ENCODE measurements around the gene SLC39A5. TPM values are rescaled to one million over a fixed set of nuclear protein-coding genes. Genes with fewer than 3 reads are reported as not detected.
A peak's percentile ranks its signal among the peaks of the same experiment; 100 is the strongest.

Gene SLC39A5
- total and polyA plus RNA-seq, 2 of the 8 experiments (the other 6 are each of a cell fraction or from before 2014, with no cell fraction given) = 0.27 TPM; not detected in 1

DNA sequence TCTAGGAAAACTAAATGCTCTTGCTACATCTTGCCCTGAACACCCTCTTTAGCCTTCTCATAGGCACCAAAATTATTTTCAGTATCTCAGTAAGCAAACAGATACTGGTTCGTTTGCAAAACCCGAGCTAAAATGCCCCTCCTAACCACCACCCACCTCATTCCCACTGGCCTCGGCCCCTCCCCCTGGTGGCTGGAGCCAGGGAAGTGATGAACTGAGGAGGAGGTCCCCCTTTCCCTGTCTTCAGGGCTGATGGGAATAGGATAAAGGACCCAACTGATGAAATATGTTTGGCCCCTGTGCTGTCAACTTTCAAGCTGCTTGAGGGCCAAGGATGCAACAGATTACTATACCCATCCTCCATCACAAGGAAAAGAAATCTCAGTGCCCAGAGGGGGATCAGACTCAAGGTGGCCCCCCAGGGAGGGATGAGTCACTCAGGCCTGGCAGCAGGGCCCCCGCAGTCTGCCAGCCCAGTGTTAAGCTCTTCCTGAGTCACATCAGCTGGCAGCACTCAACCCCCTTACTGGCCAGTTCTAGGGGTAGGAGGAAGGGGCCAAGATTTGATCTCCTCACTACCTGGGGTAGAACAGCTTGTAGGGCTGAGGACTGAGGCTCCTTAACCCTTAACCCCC is 26.6 kb downstream of the SLC39A5 start:
- POLR2A ChIA-PET (ENCODE audit: partially characterized antibody) = interaction anchor here (0.5 to 3.8 kb wide), 28 partner anchors 10 to 380 kb away, joined by 3 to 41 read pairs (median 4); partner anchors contain the start of genes COQ10A, CS, MYL6 and RNF41
- no peak overlapping the region for H3K4ac ChIP-seq (replicated peaks; ENCODE audit: insufficient read length, low read depth, low read length)
- H3K23me2 ChIP-seq (ENCODE audit: low read depth, low read length) = peaks cover 11% of the 10 kb centered on the region; the same call in 1 of the 2 replicates
- H2BK15ac ChIP-seq (ENCODE audit: low read length) = no peak overlapping the region
- peak overlapping the region; percentile 60 to 96 (median 88); a peak in 6 of 8 replicates for H3K4me3 ChIP-seq (ENCODE audit: extremely low read depth in 1 of 4, insufficient read depth in 2 of 4, low read depth in 3 of 4, low read length in 4 of 4)
- H4K5ac ChIP-seq (ENCODE audit: insufficient read length, low read depth, low read length) = no peak overlapping the region
- H2AK5ac ChIP-seq (ENCODE audit: low read depth, low read length) = no peak overlapping the region
- peaks cover 7% of the 10 kb centered on the region for H3K79me1 ChIP-seq (ENCODE audit: low read depth, low read length)
- no peak overlapping the region for H2BK12ac ChIP-seq (ENCODE audit: low read depth, low read length)
- H3K14ac ChIP-seq (ENCODE audit: insufficient read length) = no peak overlapping the region
- H3K79me2 ChIP-seq (ENCODE audit: control insufficient read depth in 1 of 2, insufficient read depth in 2 of 2, low read length in 2 of 2) = peaks cover 0 to 8% of the 10 kb centered on the region in 2 experiments; a peak in 1 of 4 replicates
- no peaks in the 10 kb centered on the region for H3K27me3 ChIP-seq (replicated peaks in 1 of 4; ENCODE audit: control insufficient read depth in 3 of 4, extremely low read depth in 1 of 4, insufficient read depth in 3 of 4, low read length in 3 of 4)
- H3K23ac ChIP-seq (ENCODE audit: insufficient read length) = no peak overlapping the region
- 70% methylated on average over 4 of the region's 4 CpGs; no CpG with 5 or more reads in 1 of the 2 experiments for WGBS, 2 experiments (ENCODE audit: extremely low coverage in 1 of 2, insufficient coverage in 1 of 2, insufficient read length in 1 of 2, insufficient replicate concordance in 2 of 2, low coverage in 1 of 2, low lambda C conversion rate in 2 of 2, missing lambda C conversion rate in 1 of 2)
- H3K4me2 ChIP-seq (ENCODE audit: insufficient read depth in 1 of 2, low read depth in 2 of 2, low read length in 2 of 2) = peak overlapping the region; percentile 83 to 89
- FAIRE-seq = no peak
- H3K27ac ChIP-seq (ENCODE audit: low read depth, low read length) = peak overlapping the region; percentile 53; the same call in 1 of the 2 replicates
- H3K4me1 ChIP-seq (replicated peaks in 1 of 4; ENCODE audit: control insufficient read depth in 3 of 4, insufficient read depth in 4 of 4, low read length in 3 of 4) = peaks cover 8 to 17% (median 13%) of the 10 kb centered on the region in 4 experiments
- no peak overlapping the region for H3K9ac ChIP-seq (replicated peaks in 1 of 4; ENCODE audit: extremely low read depth in 1 of 4, low read depth in 3 of 4, low read length in 3 of 4)
- H4K91ac ChIP-seq (replicated peaks; ENCODE audit: insufficient read length, low read length) = no peak overlapping the region
- H4K20me1 ChIP-seq (replicated peaks in 1 of 2; ENCODE audit: control insufficient read depth in 1 of 2, insufficient read depth in 2 of 2, low read length in 2 of 2) = peaks cover 5 to 9% of the 10 kb centered on the region in 2 experiments
- no peak for DNase-seq (ENCODE audit: low read depth in 1 of 2, low spot score in 2 of 2)
- CTCF ChIA-PET (ENCODE audit: partially characterized antibody) = interaction anchor here (0.6 to 6.4 kb wide), 20 partner anchors 8 to 137 kb away, joined by 3 to 47 read pairs (median 6); partner anchors contain the start of genes COQ10A, RNF41, SMARCC2 and ZC3H10
- H3K9me3 ChIP-seq (ENCODE audit: insufficient read depth in 2 of 2, low read depth in 1 of 2, low read length in 1 of 2) = no peaks in the 10 kb centered on the region
- H3K18ac ChIP-seq (ENCODE audit: extremely low read depth, low read length) = no peak overlapping the region
- no peak overlapping the region for H4K8ac ChIP-seq (ENCODE audit: extremely low read depth, insufficient read depth, low read length)
- TF ChIP-seq SRF (IDR thresholded peaks at IDR 0.05; ENCODE audit: low read depth, low read length) = no peak
- TF ChIP-seq EZH2 (IDR thresholded peaks at IDR 0.05; ENCODE audit: low read depth, low read length, severe bottlenecking) = no peak
- TF ChIP-seq KDM1A (IDR thresholded peaks at IDR 0.05; ENCODE audit: borderline replicate concordance, low read length) = no peak
- TF ChIP-seq, protein P1, sequence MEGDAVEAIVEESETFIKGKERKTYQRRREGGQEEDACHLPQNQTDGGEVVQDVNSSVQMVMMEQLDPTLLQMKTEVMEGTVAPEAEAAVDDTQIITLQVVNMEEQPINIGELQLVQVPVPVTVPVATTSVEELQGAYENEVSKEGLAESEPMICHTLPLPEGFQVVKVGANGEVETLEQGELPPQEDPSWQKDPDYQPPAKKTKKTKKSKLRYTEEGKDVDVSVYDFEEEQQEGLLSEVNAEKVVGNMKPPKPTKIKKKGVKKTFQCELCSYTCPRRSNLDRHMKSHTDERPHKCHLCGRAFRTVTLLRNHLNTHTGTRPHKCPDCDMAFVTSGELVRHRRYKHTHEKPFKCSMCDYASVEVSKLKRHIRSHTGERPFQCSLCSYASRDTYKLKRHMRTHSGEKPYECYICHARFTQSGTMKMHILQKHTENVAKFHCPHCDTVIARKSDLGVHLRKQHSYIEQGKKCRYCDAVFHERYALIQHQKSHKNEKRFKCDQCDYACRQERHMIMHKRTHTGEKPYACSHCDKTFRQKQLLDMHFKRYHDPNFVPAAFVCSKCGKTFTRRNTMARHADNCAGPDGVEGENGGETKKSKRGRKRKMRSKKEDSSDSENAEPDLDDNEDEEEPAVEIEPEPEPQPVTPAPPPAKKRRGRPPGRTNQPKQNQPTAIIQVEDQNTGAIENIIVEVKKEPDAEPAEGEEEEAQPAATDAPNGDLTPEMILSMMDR (IDR thresholded peaks at IDR 0.05; ENCODE audit: control extremely low read depth in 1 of 3, insufficient read depth in 1 of 3, low read depth in 1 of 3, low read length in 3 of 3) = peak in 2 of 3 experiments; percentile 6 to 15; a peak in 2 of 4 replicates
- peak; percentile 81 for TF ChIP-seq JUND (IDR thresholded peaks at IDR 0.05; ENCODE audit: low read length)
- no peak for TF ChIP-seq SUZ12 (IDR thresholded peaks at IDR 0.05; ENCODE audit: low read length)
- no peak overlapping the region for H2BK120ac ChIP-seq (replicated peaks; ENCODE audit: low read depth, low read length)
- H2BK5ac ChIP-seq (ENCODE audit: low read depth, low read length) = 0 out of 2 replicates have a peak overlapping the region, but pooled peaks have one; percentile 22
- no peak overlapping the region for H3K56ac ChIP-seq (replicated peaks; ENCODE audit: insufficient read length, low read depth, low read length)
- peaks cover 28 to 49% (median 33%) of the 10 kb centered on the region in 4 experiments for H3K36me3 ChIP-seq (ENCODE audit: control insufficient read depth in 2 of 4, insufficient read depth in 4 of 4, low read length in 3 of 4)
- no peak overlapping the region for H2AFZ ChIP-seq (ENCODE audit: low read length)
- no peak overlapping the region for H2BK20ac ChIP-seq (ENCODE audit: low read length)
